ENCODE measurements around the gene PLOD2.
A peak's percentile ranks its signal among the peaks of the same experiment; 100 is the strongest.

Gene PLOD2

DNA sequence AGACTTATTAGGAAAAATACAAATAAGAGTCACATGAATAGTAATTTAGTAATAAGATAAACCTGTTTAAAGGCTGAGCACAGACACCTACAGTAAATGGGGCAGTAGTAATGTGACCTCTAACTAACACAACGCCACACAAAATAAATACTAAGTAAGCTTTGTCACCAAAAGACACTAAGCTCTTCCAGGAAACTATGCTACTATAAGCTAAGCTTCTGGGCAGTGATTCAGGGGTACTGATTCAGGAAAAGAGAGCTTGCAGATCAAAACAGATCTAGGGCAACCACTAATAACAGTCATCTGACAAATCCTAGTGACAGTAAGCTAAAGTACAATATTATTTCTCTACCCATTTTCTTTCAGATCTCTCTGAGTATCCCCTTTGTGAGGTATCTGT is 68.8 kb downstream of the PLOD2 start:
- DNase-seq: no peak

DNA sequence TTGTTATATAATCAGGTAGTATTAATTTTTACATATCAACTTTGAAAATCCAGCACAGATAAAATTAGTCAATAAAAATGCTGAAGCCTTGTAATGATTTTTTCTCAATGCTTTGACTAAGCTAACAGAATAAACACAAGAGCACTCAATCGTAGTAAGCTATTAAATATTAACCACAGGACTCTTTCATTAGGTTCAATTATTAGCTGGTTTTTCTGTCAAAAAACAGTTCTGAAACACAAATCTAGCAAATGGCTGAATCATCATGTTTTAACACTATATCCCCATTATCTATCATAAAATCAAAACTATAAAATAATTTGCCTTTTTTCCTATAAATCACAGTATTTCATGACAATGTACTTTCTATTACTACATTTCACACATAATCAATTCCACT is 69.6 kb downstream of the PLOD2 start:
- no peak for DNase-seq

DNA sequence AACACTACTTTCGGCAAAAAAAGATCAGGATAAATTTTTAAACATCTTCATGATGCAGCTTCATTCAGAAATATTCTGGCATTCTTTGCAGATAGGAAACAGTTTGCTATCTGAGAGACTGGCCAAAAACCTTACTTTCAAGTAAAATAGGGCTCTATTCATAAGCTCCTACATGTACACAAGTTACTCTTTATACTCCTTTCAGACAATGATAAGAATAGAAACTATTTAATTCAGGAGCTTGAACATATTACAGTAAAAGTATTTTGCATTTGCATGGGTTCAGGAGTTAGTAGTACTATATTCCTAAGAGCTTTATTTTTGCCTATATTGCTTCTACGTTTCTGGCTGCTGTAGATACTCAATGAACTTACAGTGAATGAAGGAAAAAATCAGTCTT is 70.5 kb downstream of the PLOD2 start:
- DNase-seq: no peak

DNA sequence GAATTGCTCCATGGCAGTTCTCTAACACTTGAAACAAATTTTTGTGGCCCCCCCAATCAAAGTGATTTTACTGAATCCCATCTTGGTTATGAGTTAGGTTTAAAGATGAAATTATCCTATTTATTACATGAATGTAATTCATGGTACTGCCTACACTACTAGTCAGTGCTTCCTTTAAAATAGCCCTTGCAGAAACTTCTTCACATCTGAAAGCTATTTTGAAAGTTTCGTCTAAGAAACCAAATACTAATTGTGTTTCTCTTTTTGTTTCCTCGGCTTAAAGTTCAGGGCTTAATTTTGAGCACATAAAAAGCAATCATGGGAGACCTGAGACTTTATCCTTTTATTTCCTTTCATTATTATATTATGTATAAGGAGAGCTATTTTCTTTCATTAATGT is 72.1 kb downstream of the PLOD2 start:
- no peak for DNase-seq

GRCh38 chr3:146087116-146087515 is 73.9 kb downstream of the PLOD2 start:
- no peak for DNase-seq

DNA sequence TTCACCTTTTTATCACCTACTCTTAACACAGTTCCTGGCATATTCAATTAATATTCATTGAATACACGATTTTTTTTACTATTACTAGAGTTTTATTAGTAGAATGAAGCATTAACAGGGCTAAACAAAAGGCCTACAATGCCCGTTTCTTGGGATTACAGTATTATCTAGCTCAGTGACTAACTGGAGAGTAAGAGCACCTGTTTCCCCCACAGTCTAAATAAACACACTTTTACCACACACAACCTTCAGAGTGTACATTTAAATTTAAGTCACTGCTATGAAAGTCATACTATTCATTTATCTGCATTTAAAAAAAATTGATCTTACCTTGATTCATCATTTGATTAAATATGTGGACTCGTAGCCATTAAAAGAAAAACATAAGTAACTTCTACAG is 74.8 kb downstream of the PLOD2 start:
- no peak for DNase-seq

DNA sequence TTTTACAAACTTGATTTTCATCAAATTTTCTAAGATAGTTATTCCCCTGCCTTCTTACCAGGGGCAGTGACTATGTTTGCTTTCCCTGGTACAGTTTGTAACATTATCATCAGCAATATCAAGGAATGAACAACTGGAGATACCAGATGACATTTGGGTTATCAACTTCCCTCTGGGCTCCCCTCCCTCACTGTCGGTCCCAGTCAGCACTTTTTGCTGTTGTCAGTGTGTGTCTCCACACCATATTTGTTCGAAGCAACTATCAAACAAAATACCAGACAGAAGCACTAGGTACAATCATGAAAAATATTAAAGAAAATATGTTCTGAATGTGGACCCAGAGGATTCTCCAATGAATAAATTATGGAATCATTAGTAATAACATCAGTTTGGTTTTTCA is 75.3 kb downstream of the PLOD2 start:
- DNase-seq: peak; percentile 11

DNA sequence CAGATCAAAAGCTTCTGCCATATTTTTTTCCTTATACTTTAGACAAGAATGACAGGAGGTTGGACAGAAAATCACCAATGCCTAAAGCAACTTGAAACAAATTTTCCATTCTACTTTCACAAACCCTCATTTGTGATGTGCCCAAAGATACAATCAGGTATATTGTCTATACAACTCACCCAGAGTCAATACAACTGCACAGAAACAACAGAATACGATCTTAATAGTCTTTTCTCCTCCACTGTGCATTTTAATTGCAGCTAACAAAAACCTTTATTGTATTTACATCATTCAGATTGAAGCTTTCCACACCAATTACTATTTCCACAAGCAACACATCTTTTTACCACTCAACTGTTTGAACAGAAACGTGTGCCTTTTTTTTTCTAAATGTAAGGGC is 80.4 kb downstream of the PLOD2 start:
- DNase-seq: no peak

GRCh38 chr3:146078031-146078430 is 83.0 kb downstream of the PLOD2 start:
- no peak for DNase-seq

DNA sequence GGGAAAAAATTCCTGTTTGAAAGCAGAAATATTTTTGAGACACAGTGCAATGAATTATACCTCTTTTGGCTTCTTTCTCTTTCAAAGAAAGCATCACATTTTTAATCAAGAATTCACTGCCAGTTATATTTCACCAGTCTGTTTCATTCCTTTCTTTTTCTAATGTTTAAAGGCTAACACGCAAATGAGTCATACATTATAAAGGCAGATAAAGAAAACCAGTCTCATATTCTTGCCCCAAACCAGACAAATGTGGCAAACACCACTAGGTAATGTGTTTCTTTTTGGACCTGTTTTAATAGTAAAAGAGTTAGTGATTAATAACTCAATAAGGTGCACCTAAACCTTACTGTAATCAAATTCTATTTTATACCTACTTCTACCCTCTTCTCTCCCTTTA is 83.8 kb downstream of the PLOD2 start:
- DNase-seq: no peak

DNA sequence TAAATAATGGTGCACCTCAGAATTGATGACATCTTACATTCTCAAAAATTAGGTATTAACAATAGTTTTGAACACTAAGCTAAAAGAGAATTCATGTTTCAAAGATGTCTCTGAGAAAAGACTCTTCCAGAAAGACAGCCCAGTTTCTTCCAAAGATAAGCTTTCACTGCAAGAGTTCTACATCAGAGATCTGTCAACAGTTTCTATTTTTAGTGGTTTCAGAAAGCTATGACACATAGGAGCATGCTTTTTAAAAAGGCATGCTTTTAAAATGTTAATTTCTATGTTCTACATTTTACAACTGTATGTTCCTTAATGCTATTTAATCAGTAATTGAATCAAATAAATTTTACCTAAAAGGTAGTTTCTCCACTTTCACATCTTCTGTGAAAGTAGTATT is 88.2 kb downstream of the PLOD2 start:
- DNase-seq: peak; percentile 49

- no peak for DNase-seq
Observed at GRCh38 chr3:146072061-146072460, 88.9 kb downstream of the PLOD2 start.

- peak; percentile 34 for DNase-seq
Observed at GRCh38 chr3:146071632-146072031, 89.4 kb downstream of the PLOD2 start.

GRCh38 chr3:146067048-146067447 is 93.9 kb downstream of the PLOD2 start:
- DNase-seq: no peak

DNA sequence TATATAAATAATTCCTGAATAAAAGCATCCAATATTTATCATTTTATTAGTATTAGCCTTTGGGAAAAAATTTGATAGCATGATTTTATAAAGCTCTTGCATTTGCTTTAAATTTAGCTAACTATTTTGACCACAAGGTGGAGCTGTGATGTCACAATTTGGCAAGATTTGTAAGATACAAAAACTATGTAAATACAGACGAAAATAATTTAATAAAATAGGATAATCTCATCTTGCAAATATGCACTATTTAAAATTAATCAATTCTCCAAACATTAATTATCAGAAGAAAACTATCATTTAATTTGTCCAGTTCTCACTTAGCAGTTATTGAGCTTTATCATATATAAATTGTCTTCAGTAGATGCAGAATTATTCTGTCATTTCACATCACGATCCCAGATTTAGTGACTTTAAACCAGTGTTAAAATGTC is 95.4 kb downstream of the PLOD2 start:
- DNase-seq: peak; percentile 78

- DNase-seq: no peak
Observed at GRCh38 chr3:146058241-146058640, 102.7 kb downstream of the PLOD2 start.

DNA sequence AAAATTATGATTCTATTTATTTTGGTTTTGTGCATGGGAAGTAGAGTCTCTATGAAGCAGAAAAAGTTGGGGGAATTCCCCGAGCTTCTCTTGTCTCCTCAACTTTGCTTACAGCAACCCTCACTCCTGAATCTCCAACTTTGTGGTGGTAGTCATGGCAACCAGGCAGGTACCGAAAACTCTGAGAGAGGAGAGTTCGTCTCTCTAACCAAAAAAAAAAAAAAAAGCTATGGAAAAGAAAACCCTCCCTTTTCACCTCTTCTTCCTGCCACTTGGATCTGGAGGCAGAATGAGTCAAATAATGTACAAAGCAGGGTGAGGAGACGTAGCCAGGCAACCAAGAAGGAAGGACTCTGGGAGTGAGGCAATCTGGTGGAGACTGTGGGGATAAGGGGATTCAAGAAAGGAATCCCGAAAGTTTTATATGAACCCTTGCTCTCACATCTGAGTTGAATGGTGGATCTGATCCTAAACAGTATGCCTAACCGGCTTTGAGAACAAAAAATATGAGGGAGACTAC is 108.1 kb downstream of the PLOD2 start:
- no peak for DNase-seq

DNA sequence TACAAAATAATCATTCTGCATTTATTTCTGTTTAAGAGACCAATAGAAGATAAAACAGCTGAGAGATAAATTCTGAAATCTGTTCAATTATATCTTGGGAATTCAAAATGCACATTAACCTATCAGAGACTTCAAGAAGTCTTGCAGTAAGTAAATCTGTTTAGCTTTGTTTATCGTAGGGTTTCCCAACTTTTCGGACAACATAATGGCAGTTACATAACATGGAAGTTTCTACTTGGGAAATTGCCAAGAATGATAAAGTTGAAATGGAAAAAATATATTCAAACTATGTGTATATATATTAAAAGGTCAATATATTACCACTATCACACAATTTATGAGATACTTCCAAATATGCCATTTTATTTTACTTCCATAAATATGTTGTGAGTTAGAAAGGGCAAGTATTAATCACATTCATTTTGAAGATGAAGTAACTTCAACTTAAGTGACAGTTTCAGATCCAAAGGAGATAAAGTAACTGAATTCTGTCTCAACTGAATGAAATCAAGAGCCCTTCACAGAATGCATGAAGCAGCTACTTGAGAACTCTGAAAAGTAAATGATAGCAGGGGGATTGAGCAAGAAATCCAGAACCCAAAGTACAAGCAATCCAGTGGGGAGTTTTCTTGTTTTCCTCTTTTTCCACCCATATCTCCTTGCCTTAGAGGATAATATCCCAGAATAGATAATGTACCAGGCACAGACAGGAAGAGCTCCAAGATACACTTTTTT is 108.8 kb downstream of the PLOD2 start:
- peak; percentile 71 for DNase-seq

DNA sequence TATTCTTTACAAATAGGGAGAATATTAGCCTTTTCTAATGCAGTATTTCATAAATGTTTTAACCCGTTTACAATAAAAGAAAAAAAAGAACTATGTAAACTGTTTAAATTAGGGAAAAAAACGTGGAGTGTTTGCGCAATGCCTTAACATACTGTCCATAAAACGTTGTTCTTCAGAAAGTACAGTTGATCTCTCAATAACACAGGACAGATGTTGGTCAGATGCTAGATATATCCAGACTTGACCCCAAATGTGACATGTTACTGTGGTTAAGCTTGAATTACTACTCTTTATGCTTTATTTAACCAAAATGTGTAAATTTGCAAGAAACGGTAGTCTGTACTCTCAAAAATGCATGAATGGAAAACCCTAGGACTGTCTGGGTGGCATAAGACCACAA is 110.3 kb downstream of the PLOD2 start:
- DNase-seq: peak; percentile 39

- no peak for DNase-seq
Observed at GRCh38 chr3:146047485-146047884, 113.5 kb downstream of the PLOD2 start.

DNA sequence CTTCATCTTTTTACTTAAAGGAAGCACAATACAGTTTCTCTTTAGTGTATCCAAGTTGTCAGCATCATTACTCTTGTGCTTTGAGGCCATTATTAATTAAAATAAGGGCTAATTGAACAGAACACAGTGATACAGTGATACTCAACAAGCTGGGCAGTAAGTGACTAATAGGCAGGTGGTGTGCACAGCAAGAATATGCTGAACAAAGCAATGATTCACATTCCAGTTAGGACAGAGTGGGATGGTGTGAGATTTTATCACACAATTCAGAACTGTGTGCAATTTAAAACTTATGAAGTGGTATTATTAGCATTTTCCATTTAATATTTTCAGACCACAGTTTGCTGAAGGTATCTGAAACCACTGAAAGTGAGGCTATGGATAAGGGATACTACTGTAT is 116.9 kb downstream of the PLOD2 start:
- no peak for DNase-seq

DNA sequence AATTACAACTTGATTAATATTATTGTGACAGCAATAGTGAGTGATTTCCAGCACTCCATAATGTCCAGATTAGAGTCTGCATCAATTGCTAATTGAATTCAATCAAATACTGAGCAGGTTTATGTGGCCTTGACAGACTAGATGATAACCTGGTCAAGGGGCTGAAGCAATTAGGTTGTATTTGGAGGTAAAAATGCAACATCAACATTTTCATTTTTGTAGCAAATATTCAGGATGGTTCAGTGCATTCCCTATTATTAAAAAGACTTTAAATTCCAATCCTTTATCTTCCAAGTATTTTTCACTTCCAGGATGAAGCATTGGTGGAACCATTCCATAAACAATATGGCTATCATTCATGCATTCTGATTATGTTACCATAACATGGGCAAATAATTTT is 120.4 kb downstream of the PLOD2 start:
- no peak for DNase-seq

GRCh38 chr3:146037697-146038096 is 123.3 kb downstream of the PLOD2 start:
- DNase-seq: no peak

GRCh38 chr3:146036281-146036680 is 124.7 kb downstream of the PLOD2 start:
- no peak for DNase-seq

GRCh38 chr3:146035366-146035765 is 125.6 kb downstream of the PLOD2 start:
- no peak for DNase-seq
